Heart left ventricle (tissue), 16 donors: ENCODE measurements around the gene C10orf88. TPM values are rescaled to one million over a fixed set of nuclear protein-coding genes. Genes with fewer than 3 reads are reported as not detected.
A peak's percentile ranks its signal among the peaks of the same experiment; 100 is the strongest.
"Not testable (repeated sequence)": the region's sequence is repeated elsewhere in the genome, so short reads cannot be mapped to it uniquely, and the experiment has no call there.

Source experiments
- ATAC-seq, 4 donors: fragments of 200-7000 bp; cut with Tn5 transposase; one replicate each; pipeline ENCODE4 v1.9.1; 2020 to 2022; ENCODE audit warnings: moderate library complexity in 4 of 4, mild to moderate bottlenecking in 3 of 4, moderate number of reproducible peaks in 1 of 4
- DNase-seq, 5 donors: peaks; one replicate each; pipeline ENCODE4 v3.0.0-alpha.2; 2020
- H3K27ac ChIP-seq, 12 donors: fragments of 200-600 bp; sonication (generic) in 4 of 12; one replicate each; pipeline versions ENCODE4 v1.5.0 to v1.8.0; 2016 to 2022; ENCODE audit warnings: mild to moderate bottlenecking in 2 of 12
- H3K27me3 ChIP-seq, 9 donors: fragments of 200-600 bp; sonication (generic) in 2 of 9; one replicate each; pipeline versions ENCODE4 v1.5.1 to v1.8.0; 2016 to 2022; ENCODE audit warnings: mild to moderate bottlenecking in 3 of 9
- H3K36me3 ChIP-seq, 9 donors: fragments of 200-600 bp; sonication (generic) in 2 of 9; one replicate each; pipeline versions ENCODE4 v1.5.0 to v1.8.0; 2018 to 2022; ENCODE audit warnings: mild to moderate bottlenecking in 2 of 9
- H3K4me1 ChIP-seq, 12 donors: fragments of 200-600 bp; sonication (generic) in 4 of 12; one replicate each; pipeline versions ENCODE4 v1.5.0 to v1.8.0; 2016 to 2022; ENCODE audit warnings: mild to moderate bottlenecking in 3 of 12
- H3K4me3 ChIP-seq, 12 donors: fragments of 200-600 bp; sonication (generic) in 4 of 12; one replicate each; pipeline versions ENCODE4 v1.5.0 to v1.8.0; 2017 to 2022; ENCODE audit warnings: mild to moderate bottlenecking in 9 of 12, moderate library complexity in 4 of 12
- H3K9me3 ChIP-seq, 12 donors: fragments of 200-600 bp; sonication (generic) in 4 of 12; one replicate each; pipeline versions ENCODE4 v1.5.0 to v1.8.0; 2016 to 2022; ENCODE audit warnings: mild to moderate bottlenecking in 1 of 12
- POLR2A ChIP-seq, 2 donors: fragments of 450-650 bp; IDR thresholded peaks; one replicate each; pipeline ENCODE4 v1.6.1; 2017; ENCODE audit warnings: antibody characterized with exemption in 2 of 2, mild to moderate bottlenecking in 2 of 2, moderate library complexity in 2 of 2
- WGBS, 4 donors: extraction: QIAGEN DNeasy Blood & Tissue Kit in 2 of 4; methylation state at CpG; one replicate each; pipeline versions ENCODE4 v1.1.5 to v1.1.7; 2013 to 2018; 5-methylcytosine and 5-hydroxymethylcytosine counted together
- intact Hi-C, 10 donors: fragments of 100-400 bp; cut with DNase I; formaldehyde crosslinking; loops; one replicate each; pipeline versions ENCODE4 v1.11.1 to v1.14.2; 2022
- polyA plus RNA-seq, 2 donors: library from polyadenylated mRNA; stranded (reverse); fragments of 200-250 nt; gene quantifications; one replicate each; pipeline ENCODE4 v1.2.3, GENCODE V29; 2013
- total RNA-seq, 9 donors: library from RNA; depleted of rRNA in 2 of 9; stranded (reverse); fragments of >200 nt in 2 of 9; fragmentation: NEBNext Ultra II Directional in 3 of 9; extraction: Animal tissue kit (Norgen Biotek cat#: 25700) in 3 of 9; gene quantifications; one replicate each; pipeline versions ENCODE4 v1.1.0 to v1.2.4, GENCODE V29; 2016 to 2023
- TF ChIP-seq, protein P1 (sequence below), 12 donors: fragments of 200-600 bp; sonication (generic) in 4 of 12; IDR thresholded peaks; one replicate each; pipeline versions ENCODE4 v1.5.0 to v1.8.0; 2018 to 2022; ENCODE audit warnings: antibody characterized with exemption in 12 of 12, mild to moderate bottlenecking in 5 of 12
- donor health status: ischemic (EF 13 %, LVEDD 7.1; RV severe dilation, severe dysfunction).
- donor health status: healthy with polysubstance abuse.
- donor health status: DM: no; HTN: yes; CAD: no.
- donor health status: DM: no; HTN: no; CAD: no.
- donor health status: ischemic (EF 25% LVEDD 6.9; RV normal size, moderate dysfunction).
- donor health status: ischemic (EF 25% LVEDD 5.7; RV mildly dilated, moderate dysfunction).
- donor health status: healthy.
- donor health status: DM: yes; HTN: yes; CAD: no.
- donor health status: ischemic (EF 35%, LVEDD 5.7; RV mildly dilated, moderate dysfunction).
- donor health status: nonischemic (EF 11% LVEDD 7.7; RV severe dilation, severe dysfunction).
- donor health status: DM: yes; HTN: yes; CAD: no.
- donor health status: PGD.
- donor health status: ischemic (EF 29% LVEDD 5.4; RV normal size, mild dysfunction).
- donor health status: nonischemic (EF 23%, LVEDD 6.1; RV moderate dilation, normal function).

The C10orf88 gene
- total and polyA plus RNA-seq, 11 donors = 3.1 to 8.3 (median 5.7) TPM

DNA sequence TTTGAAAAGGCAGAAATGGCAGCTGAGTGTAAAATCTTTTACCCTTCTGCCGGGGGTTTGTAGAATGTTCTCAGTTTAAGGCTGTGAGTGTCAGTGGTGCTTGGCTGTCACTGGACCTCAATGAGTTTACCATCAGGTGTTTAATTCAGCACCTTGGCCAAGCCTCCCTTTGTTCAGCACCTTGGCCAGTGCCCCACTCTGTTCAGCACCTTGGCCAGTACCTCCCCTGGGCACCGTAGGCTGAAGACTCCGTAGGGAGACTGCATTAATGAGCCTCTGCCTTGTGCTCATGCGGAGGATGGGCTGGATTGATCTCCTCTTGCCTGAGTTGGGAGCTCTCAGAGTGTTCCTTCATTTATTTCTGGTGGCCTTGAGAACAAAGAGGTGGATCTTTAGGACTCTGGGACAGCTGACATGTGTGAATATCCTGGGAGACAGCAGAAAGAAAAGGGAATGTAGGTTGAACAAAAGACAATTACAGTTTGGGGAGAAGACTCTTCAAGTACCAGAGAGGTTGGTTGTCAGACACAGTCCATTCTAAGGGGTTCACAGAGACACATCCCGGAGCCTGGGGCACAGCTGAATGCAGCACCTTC is 42.0 kb downstream of the C10orf88 start:
- peak in 2 of 5 donors; percentile 12 to 33 for DNase-seq
- ATAC-seq = peak in 3 of 4 donors; percentile 62 to 87 (median 74)

DNA sequence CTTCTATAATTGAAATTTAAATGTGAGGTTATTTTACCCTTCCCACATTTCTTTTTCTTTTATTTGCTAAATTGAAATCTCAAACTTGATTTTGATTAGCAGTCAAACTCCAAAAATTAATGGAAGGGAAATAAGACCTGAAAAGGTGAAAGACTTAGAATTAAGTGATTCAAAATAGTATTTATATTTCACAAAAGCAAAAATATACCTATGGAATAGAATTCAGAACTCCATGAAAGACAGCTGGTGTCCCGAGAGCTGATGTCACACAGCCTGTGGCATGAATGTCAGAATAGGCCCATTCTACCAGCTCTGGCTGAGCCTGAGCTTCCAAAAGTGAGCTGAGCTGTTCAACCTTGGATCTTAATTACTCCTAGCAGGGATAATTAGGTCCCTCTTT is 43.7 kb downstream of the C10orf88 start, which contains the start of gene FAM24A:
FAM24A (plus strand) TSS at position 301 of the 400 bp plus-strand sequence. CDS start 1,025 bp downstream, outside the sequence.
- WGBS, 4 donors = 58 to 63% (median 60%) methylated on average over 1 of the region's 1 CpG

More for the DNA sequence above, 42.0 kb downstream of the C10orf88 start:
- TF ChIP-seq POLR2A (IDR thresholded peaks at IDR 0.05) = no peak
- Histone ChIP-seq H3K27ac (no peak overlapping the region), H3K9me3 (no peaks in the 10 kb centered on the region), H3K4me3 (no peak overlapping the region), H3K36me3 (no peaks in the 10 kb centered on the region), H3K4me1 (no peaks in the 10 kb centered on the region), H3K27me3 (peaks cover 0 to 6% (median 0%) of the 10 kb centered on the region in 9 donors)
- WGBS, 4 donors = 13 to 33% (median 19%) methylated on average over 5 of the region's 5 CpGs
- intact Hi-C loops = no loop called here

DNA sequence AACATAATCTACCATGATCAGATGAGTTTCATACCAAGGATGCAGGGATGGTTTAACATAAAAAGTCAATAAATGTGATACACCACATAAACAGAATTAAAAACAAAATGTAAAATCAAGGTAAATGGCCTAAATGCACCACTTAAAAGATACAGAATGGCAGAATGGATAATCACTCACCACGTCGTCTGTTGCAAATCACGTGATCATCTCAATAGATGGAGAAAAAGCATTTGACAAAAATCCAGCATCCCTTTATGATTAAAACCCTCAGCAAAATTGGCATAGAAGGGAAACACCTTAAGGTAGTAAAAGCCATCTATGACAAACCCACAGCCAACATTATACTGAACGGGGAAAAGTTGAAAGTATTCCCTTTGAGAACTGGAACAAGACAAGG is 50.2 kb downstream of the C10orf88 start:
- peaks cover 0 to 21% (median 0%) of the 10 kb centered on the region in 9 donors for H3K27me3 ChIP-seq
- H3K4me3 ChIP-seq, ATAC-seq, H3K27ac ChIP-seq, H3K9me3 ChIP-seq, DNase-seq, H3K4me1 ChIP-seq, intact Hi-C loops, H3K36me3 ChIP-seq: not testable (repeated sequence)
- 71 to 77% (median 76%) methylated on average over 4 of the region's 4 CpGs for WGBS, 4 donors

More for the DNA sequence above, 43.7 kb downstream of the C10orf88 start, which contains the start of gene FAM24A:
- intact Hi-C loops = no loop called here
- Histone ChIP-seq H3K36me3 (no peaks in the 10 kb centered on the region), H3K27me3 (peaks cover 0 to 6% (median 0%) of the 10 kb centered on the region in 9 donors), H3K9me3 (no peaks in the 10 kb centered on the region), H3K4me1 (no peaks in the 10 kb centered on the region), H3K4me3 (no peak within 1 kb of the TSS), H3K27ac (no peak within 1 kb of the TSS)
- DNase-seq (no peak), ATAC-seq (no peak)
- no peak for TF ChIP-seq POLR2A (IDR thresholded peaks at IDR 0.05)

DNA sequence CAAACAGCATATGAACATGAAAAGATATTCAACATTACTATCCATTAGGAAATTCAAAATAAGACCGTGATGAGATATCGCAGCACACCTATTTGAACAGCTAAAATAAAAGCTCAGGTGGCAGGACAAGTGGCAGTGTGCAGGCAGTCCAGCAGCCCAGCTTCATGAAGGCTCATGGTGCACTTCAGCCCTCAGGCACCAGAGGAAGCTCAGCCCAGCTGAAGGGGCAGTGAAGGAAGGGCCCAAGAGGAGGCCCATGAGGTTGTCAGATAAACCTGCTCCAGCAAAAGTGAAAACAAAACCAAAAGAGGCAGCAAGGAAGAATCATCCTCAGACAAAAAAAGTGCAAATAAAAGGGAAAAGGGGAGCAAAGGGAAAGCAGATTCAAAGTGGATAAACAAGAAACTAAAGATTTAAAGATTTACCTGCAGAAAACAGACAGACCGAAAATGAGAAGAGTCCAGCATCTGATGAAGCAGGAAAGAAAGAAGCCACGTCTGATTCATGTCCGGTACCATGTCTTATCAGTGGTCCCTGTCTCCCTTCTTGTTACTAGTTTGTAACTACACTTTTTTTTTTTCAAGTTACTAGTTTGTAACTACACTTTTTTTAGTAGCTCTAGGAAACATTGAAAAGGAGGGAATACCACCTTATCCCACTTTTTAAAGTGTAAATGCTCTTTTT is 59.6 kb downstream of the C10orf88 start:
- H3K36me3 ChIP-seq = no peaks in the 10 kb centered on the region
- TF ChIP-seq, protein P1, sequence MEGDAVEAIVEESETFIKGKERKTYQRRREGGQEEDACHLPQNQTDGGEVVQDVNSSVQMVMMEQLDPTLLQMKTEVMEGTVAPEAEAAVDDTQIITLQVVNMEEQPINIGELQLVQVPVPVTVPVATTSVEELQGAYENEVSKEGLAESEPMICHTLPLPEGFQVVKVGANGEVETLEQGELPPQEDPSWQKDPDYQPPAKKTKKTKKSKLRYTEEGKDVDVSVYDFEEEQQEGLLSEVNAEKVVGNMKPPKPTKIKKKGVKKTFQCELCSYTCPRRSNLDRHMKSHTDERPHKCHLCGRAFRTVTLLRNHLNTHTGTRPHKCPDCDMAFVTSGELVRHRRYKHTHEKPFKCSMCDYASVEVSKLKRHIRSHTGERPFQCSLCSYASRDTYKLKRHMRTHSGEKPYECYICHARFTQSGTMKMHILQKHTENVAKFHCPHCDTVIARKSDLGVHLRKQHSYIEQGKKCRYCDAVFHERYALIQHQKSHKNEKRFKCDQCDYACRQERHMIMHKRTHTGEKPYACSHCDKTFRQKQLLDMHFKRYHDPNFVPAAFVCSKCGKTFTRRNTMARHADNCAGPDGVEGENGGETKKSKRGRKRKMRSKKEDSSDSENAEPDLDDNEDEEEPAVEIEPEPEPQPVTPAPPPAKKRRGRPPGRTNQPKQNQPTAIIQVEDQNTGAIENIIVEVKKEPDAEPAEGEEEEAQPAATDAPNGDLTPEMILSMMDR (IDR thresholded peaks at IDR 0.05) = no peak
- no peak for TF ChIP-seq POLR2A (IDR thresholded peaks at IDR 0.05)
- no peaks in the 10 kb centered on the region for H3K9me3 ChIP-seq
- 82 to 84% (median 83%) methylated on average over 5 of the region's 5 CpGs for WGBS, 4 donors
- no peak for ATAC-seq
- peaks cover 0 to 4% (median 0%) of the 10 kb centered on the region in 9 donors for H3K27me3 ChIP-seq
- no peak for DNase-seq
- intact Hi-C loops = no loop called here
- H3K4me3 ChIP-seq = no peak overlapping the region
- H3K27ac ChIP-seq = no peak overlapping the region
- no peaks in the 10 kb centered on the region for H3K4me1 ChIP-seq

DNA sequence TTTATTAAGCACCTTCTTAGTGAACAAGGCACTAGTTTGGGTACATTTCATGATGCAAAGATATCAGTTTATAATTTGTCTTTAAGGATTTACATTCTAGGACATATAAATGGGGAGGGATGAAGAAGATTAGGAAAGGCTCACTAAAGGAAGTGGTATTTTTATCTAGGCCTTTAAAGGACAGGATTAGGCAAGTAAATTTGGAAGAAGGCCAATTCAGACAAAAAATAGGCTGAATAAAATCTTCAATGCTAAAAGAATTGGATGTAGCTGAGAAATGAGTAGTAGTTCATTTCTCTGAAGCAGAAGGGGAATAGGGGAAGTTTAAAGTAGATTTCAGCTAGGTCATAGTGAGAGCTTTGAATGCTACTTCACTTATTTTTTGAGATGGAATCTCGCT is 69.9 kb downstream of the C10orf88 start:
- TF ChIP-seq, protein P1 (IDR thresholded peaks at IDR 0.05) = no peak
- no peak for TF ChIP-seq POLR2A (IDR thresholded peaks at IDR 0.05)
- Histone ChIP-seq H3K27ac (no peak overlapping the region), H3K27me3 (peaks cover 0 to 8% (median 0%) of the 10 kb centered on the region in 9 donors), H3K4me3 (no peak overlapping the region), H3K36me3 (no peaks in the 10 kb centered on the region), H3K4me1 (peaks cover 0 to 10% (median 6%) of the 10 kb centered on the region in 12 donors), H3K9me3 (no peaks in the 10 kb centered on the region)
- no peak for ATAC-seq
- intact Hi-C loops = no loop called here
- 89 to 98% (median 91%) methylated on average over 1 of the region's 1 CpG for WGBS, 4 donors
- no peak for DNase-seq
